8988T (cell line): ENCODE data around the gene ARMC12.
"Not testable (repeated sequence)": the region's sequence is repeated elsewhere in the genome, so short reads cannot be mapped to it uniquely, and the experiment has no call there.

Experiments
- DNase-seq: peaks from one replicate; pipeline ENCODE4 v3.0.0; 2011

Gene ARMC12

GRCh38 chr6:35736982-35737412 lies at the start of gene ARMC12:
TSS of gene ARMC12 (plus strand) at chr6:35737032. CDS start at chr6:35737109, 77 bp downstream.
- no peak for DNase-seq

- DNase-seq = peak; percentile 18
These were observed 48.9 kb upstream of the ARMC12 start for GRCh38 chr6:35687658-35688604.

- peak; percentile 87 for DNase-seq
These were observed 48.1 kb upstream of the ARMC12 start, which contains the start of gene FKBP5 for GRCh38 chr6:35688605-35689322. TSS of gene FKBP5 (minus strand) at chr6:35688915. CDS start at chr6:35642824, 46,091 bp downstream.

- DNase-seq = not testable (repeated sequence)
These were observed 46.8 kb upstream of the ARMC12 start for GRCh38 chr6:35690006-35690405.

- DNase-seq = no peak
These were observed 46.3 kb upstream of the ARMC12 start for GRCh38 chr6:35690484-35690883.

- DNase-seq = no peak
These were observed 45.6 kb upstream of the ARMC12 start for GRCh38 chr6:35691027-35691824.

- no peak for DNase-seq
These were observed 42.4 kb upstream of the ARMC12 start for GRCh38 chr6:35694462-35694861.

- DNase-seq = not testable (repeated sequence)
These were observed 38.4 kb upstream of the ARMC12 start for GRCh38 chr6:35698430-35698829.

GRCh38 chr6:35698858-35699257 lies 38.0 kb upstream of the ARMC12 start:
- DNase-seq = no peak

- no peak for DNase-seq
These were observed 33.3 kb upstream of the ARMC12 start for GRCh38 chr6:35703554-35703953.

- DNase-seq = no peak
These were observed 30.4 kb upstream of the ARMC12 start for GRCh38 chr6:35706468-35706867.

- DNase-seq = no peak
These were observed 29.0 kb upstream of the ARMC12 start for GRCh38 chr6:35707714-35708407.

GRCh38 chr6:35708585-35708984 lies 28.2 kb upstream of the ARMC12 start:
- DNase-seq = no peak

- no peak for DNase-seq
These were observed 26.5 kb upstream of the ARMC12 start for GRCh38 chr6:35710241-35710847.

GRCh38 chr6:35711731-35712130 lies 25.1 kb upstream of the ARMC12 start:
- DNase-seq = no peak

GRCh38 chr6:35713006-35713767 lies 23.6 kb upstream of the ARMC12 start:
- no peak for DNase-seq

- no peak for DNase-seq
These were observed 20.0 kb upstream of the ARMC12 start for GRCh38 chr6:35716798-35717197.

GRCh38 chr6:35717449-35718374 lies 19.1 kb upstream of the ARMC12 start:
- no peak for DNase-seq

GRCh38 chr6:35718375-35718736 lies 18.5 kb upstream of the ARMC12 start:
- no peak for DNase-seq

GRCh38 chr6:35718911-35719381 lies 17.9 kb upstream of the ARMC12 start:
- no peak for DNase-seq
